SIG-M5 treated with dmso at 0.1 percent for 504 hours (cell line): Measurements from ENCODE around the gene PDE5A.
A peak's percentile ranks its signal among the peaks of the same experiment; 100 is the strongest.
"Not testable (repeated sequence)": the region's sequence is repeated elsewhere in the genome, so short reads cannot be mapped to it uniquely, and the experiment has no call there.

Experiments
- DNase-seq: peaks from one replicate; lab custom pipeline; 2025; ENCODE audit not compliant: unreplicated experiment; lab: John Stamatoyannopoulos, UW

Gene PDE5A

GRCh38 chr4:119646347-119647071 lies 17.9 kb upstream of the PDE5A start:
- no peak for DNase-seq

- no peak for DNase-seq
Observed at GRCh38 chr4:119643306-119644042, 14.9 kb upstream of the PDE5A start.

GRCh38 chr4:119641765-119642164 lies 13.2 kb upstream of the PDE5A start:
- no peak for DNase-seq

- no peak for DNase-seq
Observed at GRCh38 chr4:119638359-119638758, 9.8 kb upstream of the PDE5A start.

- not testable (repeated sequence) for DNase-seq
Observed at GRCh38 chr4:119636851-119637250, 8.2 kb upstream of the PDE5A start.

GRCh38 chr4:119632216-119632615 lies 3.6 kb upstream of the PDE5A start:
- DNase-seq = no peak

- no peak for DNase-seq
Observed at GRCh38 chr4:119629142-119629471, 503 bp upstream of the PDE5A start.

GRCh38 chr4:119627267-119628255 lies 1.0 kb downstream of the PDE5A start:
- peak; percentile 11 for DNase-seq

- DNase-seq = no peak
Observed at GRCh38 chr4:119626943-119627266, 1.7 kb downstream of the PDE5A start.

GRCh38 chr4:119626420-119626819 lies 2.2 kb downstream of the PDE5A start:
- no peak for DNase-seq

GRCh38 chr4:119625761-119626160 lies 2.8 kb downstream of the PDE5A start:
- DNase-seq = no peak

GRCh38 chr4:119624356-119624755 lies 4.2 kb downstream of the PDE5A start:
- DNase-seq = no peak

- DNase-seq = no peak
Observed at GRCh38 chr4:119623025-119623424, 5.6 kb downstream of the PDE5A start.

- DNase-seq = peak; percentile 10
Observed at GRCh38 chr4:119615068-119615719, 13.4 kb downstream of the PDE5A start.

- DNase-seq = no peak
Observed at GRCh38 chr4:119604266-119604665, 24.3 kb downstream of the PDE5A start.

- no peak for DNase-seq
Observed at GRCh38 chr4:119602366-119602765, 26.2 kb downstream of the PDE5A start.

- DNase-seq = no peak
Observed at GRCh38 chr4:119598521-119598920, 30.1 kb downstream of the PDE5A start.

GRCh38 chr4:119597377-119597776 lies 31.2 kb downstream of the PDE5A start:
- no peak for DNase-seq

GRCh38 chr4:119593698-119594097 lies 34.9 kb downstream of the PDE5A start:
- DNase-seq = no peak

- no peak for DNase-seq
Observed at GRCh38 chr4:119592830-119593229, 35.8 kb downstream of the PDE5A start.

- DNase-seq = no peak
Observed at GRCh38 chr4:119589165-119589564, 39.4 kb downstream of the PDE5A start.
